Progenitor cell of endocrine pancreas (in vitro differentiated cells): ENCODE data around the gene NFATC3. TPM values are rescaled to one million over a fixed set of nuclear protein-coding genes. Genes with fewer than 3 reads are reported as not detected.

Experiments used
- DNase-seq: peaks from one replicate; pipeline ENCODE4 v3.0.0; 2021; ENCODE audit warnings: low spot score; ENCODE audit not compliant: unreplicated experiment
- H3K27ac Mint-ChIP-seq: 2 replicates; pipeline ENCODE4 v1.8.0; 2021; ENCODE audit warnings: mild to moderate bottlenecking, moderate library complexity, mixed read lengths
- H3K27me3 Mint-ChIP-seq: 2 replicates; pipeline ENCODE4 v1.8.0; 2021; ENCODE audit warnings: mixed read lengths
- H3K36me3 Mint-ChIP-seq: 2 replicates; pipeline ENCODE4 v1.8.0; 2022; ENCODE audit warnings: mixed read lengths; ENCODE audit not compliant: insufficient read depth
- H3K4me1 Mint-ChIP-seq: 2 replicates; pipeline ENCODE4 v1.8.0; 2021; ENCODE audit warnings: low read depth, mixed read lengths
- H3K4me3 Mint-ChIP-seq: 2 replicates; pipeline ENCODE4 v1.8.0; 2021; ENCODE audit warnings: low read depth, mild to moderate bottlenecking, moderate library complexity, mixed read lengths
- H3K9me3 Mint-ChIP-seq: 2 replicates; pipeline ENCODE4 v1.8.0; 2021; ENCODE audit warnings: low read depth, mixed read lengths
- CTCF ChIP-seq: fragments of 200-600 bp; sonication (generic); IDR thresholded peaks from one replicate; pipeline ENCODE4 v1.5.0; 2021; ENCODE audit warnings: antibody characterized with exemption, mild to moderate bottlenecking; ENCODE audit not compliant: unreplicated experiment
- microRNA-seq: library from miRNA; unstranded; fragments of <30 nt; microRNA quantifications from one replicate; pipeline ENCODE4 v1.1.0, GENCODE V29; 2020; ENCODE audit warnings: borderline number of aligned reads; ENCODE audit not compliant: unreplicated experiment
- total RNA-seq: library from RNA; stranded (reverse); gene quantifications from 2 replicates; pipeline ENCODE4 v1.2.1, GENCODE V29; 2021

The NFATC3 gene
- total RNA-seq, 1 donor from 2014 or later = 51.8 TPM

DNA sequence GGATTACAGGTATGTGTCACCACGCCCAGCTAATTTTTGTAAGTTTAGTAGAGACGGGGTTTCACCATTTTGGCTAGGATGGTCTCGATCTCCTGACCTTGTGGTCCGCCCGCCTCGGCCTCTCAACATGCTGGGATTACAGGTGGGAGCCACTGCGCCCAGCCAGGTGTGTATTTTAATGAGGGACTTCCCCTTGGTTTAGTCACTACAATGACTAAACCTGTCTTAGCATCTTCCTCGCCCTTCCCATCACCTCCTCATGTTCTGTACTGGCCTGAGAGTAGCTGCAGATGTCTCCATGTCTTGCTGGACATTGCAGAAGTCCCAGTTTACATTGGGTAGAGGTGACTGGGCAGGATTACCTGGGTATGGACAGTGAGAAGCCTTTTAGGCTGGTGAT lies 188.7 kb downstream of the NFATC3 start:
- Mint-ChIP-seq H3K4me3 (no peak overlapping the region), H3K27ac (no peak overlapping the region), H3K27me3 (no peaks in the 10 kb centered on the region), H3K36me3 (no peaks in the 10 kb centered on the region), H3K9me3 (no peaks in the 10 kb centered on the region), H3K4me1 (peaks cover 25% of the 10 kb centered on the region)
- DNase-seq = no peak
- no peak for TF ChIP-seq CTCF

DNA sequence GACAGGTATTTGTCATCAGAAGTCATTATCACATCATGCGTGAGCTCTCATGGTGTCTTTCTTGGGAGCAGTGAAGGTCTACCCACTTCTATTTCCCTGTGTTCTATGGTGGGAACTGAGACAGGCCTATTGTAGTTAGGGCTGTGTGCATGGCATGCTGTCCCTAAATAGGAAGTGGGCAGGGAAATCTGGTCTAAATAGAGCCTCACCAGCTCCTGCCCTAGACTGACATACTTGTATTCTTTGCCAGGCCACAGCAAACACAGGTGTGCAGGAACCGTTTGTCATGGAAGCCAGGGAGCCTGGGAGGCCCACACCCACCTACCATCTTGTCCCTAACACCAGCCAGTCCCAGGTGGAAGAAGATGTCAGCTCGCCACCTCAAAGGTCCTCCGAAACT lies 189.3 kb downstream of the NFATC3 start:
- H3K4me1 Mint-ChIP-seq = peaks cover 20% of the 10 kb centered on the region
- no peaks in the 10 kb centered on the region for H3K36me3 Mint-ChIP-seq
- no peaks in the 10 kb centered on the region for H3K9me3 Mint-ChIP-seq
- no peak overlapping the region for H3K27ac Mint-ChIP-seq
- H3K27me3 Mint-ChIP-seq = no peaks in the 10 kb centered on the region
- no peak overlapping the region for H3K4me3 Mint-ChIP-seq
- no peak for TF ChIP-seq CTCF
- no peak for DNase-seq

DNA sequence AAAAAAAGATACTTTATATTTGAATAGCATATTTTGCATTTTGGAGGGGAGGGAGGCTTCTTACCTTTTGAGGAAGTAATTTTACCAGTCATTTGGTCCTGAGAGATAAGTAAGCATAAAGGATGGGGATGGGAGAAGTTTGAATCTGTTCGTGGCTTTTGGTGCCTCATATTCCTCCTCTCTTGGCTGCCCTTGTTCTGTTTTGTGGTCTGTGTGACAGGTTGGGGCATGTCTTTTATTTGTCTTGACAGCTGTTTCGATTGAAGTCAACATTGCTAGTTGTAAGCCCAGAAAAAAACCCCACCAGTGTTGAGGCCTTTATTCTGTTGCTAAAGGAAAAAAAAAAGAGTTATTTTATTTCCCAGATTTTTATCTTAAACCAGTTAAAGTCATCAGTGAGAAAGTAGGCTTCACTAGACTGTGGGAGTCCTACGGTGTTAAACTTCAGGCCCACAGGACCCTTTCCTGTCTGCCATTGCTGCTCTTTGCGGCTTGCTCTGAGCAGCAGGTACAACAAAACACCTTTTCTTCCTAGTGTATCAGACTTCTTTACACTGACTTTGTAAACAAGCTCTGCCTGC lies 190.5 kb downstream of the NFATC3 start:
- no peak for TF ChIP-seq CTCF

GRCh38 chr16:68276223-68276622 lies 191.1 kb downstream of the NFATC3 start:
- H3K36me3 Mint-ChIP-seq = no peaks in the 10 kb centered on the region
- peaks cover 20% of the 10 kb centered on the region for H3K4me1 Mint-ChIP-seq
- H3K27me3 Mint-ChIP-seq = no peaks in the 10 kb centered on the region
- H3K9me3 Mint-ChIP-seq = no peaks in the 10 kb centered on the region
- H3K4me3 Mint-ChIP-seq = peak overlapping the region; percentile 2
- no peak for TF ChIP-seq CTCF
- DNase-seq = no peak
- H3K27ac Mint-ChIP-seq = peak overlapping the region; percentile 81

More for the DNA sequence above, 190.5 kb downstream of the NFATC3 start:
- no peak for DNase-seq
- peak overlapping the region; percentile 2 for H3K4me3 Mint-ChIP-seq
- H3K4me1 Mint-ChIP-seq = peaks cover 20% of the 10 kb centered on the region
- H3K36me3 Mint-ChIP-seq = no peaks in the 10 kb centered on the region
- no peaks in the 10 kb centered on the region for H3K27me3 Mint-ChIP-seq
- peak overlapping the region; percentile 81 for H3K27ac Mint-ChIP-seq
- no peaks in the 10 kb centered on the region for H3K9me3 Mint-ChIP-seq

Small RNAs within 50 kb of the gene (microRNA-seq; reads per million reads assigned to microRNA genes)
- gene MIR6773 = not detected

Other genes starting within 250 kb of the NFATC3 start
- gene THAP11, start 243.1 kb upstream of the NFATC3 start, total RNA-seq = 28.6 and 32.0 TPM in 2 replicates
- gene NUTF2, start 238.4 kb upstream of the NFATC3 start, total RNA-seq = 167 and 177 TPM in 2 replicates
- gene CENPT, start 237.7 kb upstream of the NFATC3 start, total RNA-seq = 76.2 and 80.6 TPM in 2 replicates
- 96.8 and 110 TPM in 2 replicates for gene EDC4, start 212.3 kb upstream of the NFATC3 start, total RNA-seq
- gene NRN1L, start 200.5 kb upstream of the NFATC3 start, total RNA-seq = not detected in 2 replicates
- gene PSKH1, start 192.1 kb upstream of the NFATC3 start, total RNA-seq = 42.8 and 45.0 TPM in 2 replicates
- gene CTRL, start 153.5 kb upstream of the NFATC3 start, total RNA-seq = 0.57 and 2.2 TPM in 2 replicates
- 9.8 and 10.6 TPM in 2 replicates for gene PSMB10, start 148.5 kb upstream of the NFATC3 start, total RNA-seq
- gene LCAT, start 141.2 kb upstream of the NFATC3 start, total RNA-seq = 31.9 and 32.1 TPM in 2 replicates
- gene SLC12A4, start 116.7 kb upstream of the NFATC3 start, total RNA-seq = 74.3 and 75.6 TPM in 2 replicates
- gene DPEP3, start 104.9 kb upstream of the NFATC3 start, total RNA-seq = not detected in 2 replicates
- not detected in 2 replicates for gene DPEP2, start 85.9 kb upstream of the NFATC3 start, total RNA-seq
- not detected in 2 replicates for gene DPEP2NB, start 69.5 kb upstream of the NFATC3 start, total RNA-seq
- gene DDX28, start 62.1 kb upstream of the NFATC3 start, total RNA-seq = 9.5 and 10.4 TPM in 2 replicates
- gene DUS2, start 62.1 kb upstream of the NFATC3 start, total RNA-seq = 18.8 and 21.2 TPM in 2 replicates
- 82.3 and 88.6 TPM in 2 replicates for gene ESRP2, start 150.8 kb downstream of the NFATC3 start, total RNA-seq
- gene PLA2G15, start 160.0 kb downstream of the NFATC3 start, total RNA-seq = 18.8 and 20.9 TPM in 2 replicates
- gene SLC7A6, start 179.2 kb downstream of the NFATC3 start, total RNA-seq = 11.3 and 11.6 TPM in 2 replicates
- 23.9 and 25.9 TPM in 2 replicates for gene SLC7A6OS, start 225.6 kb downstream of the NFATC3 start, total RNA-seq
- gene PRMT7, start 225.6 kb downstream of the NFATC3 start, total RNA-seq = 60.0 and 70.5 TPM in 2 replicates